HEK293T (cell line): Measurements from ENCODE around the gene TCEAL9.

Experiments
- ARNT ChIP-seq: fragments of 450-650 bp; IDR thresholded peaks from 2 replicates; pipeline ENCODE4 v1.6.1; 2017; ENCODE audit warnings: mild to moderate bottlenecking
- BHLHE40 ChIP-seq: fragments of 450-650 bp; IDR thresholded peaks from 2 replicates; pipeline ENCODE4 v1.6.1; 2016; ENCODE audit warnings: mild to moderate bottlenecking, moderate library complexity, borderline replicate concordance
- ELF4 ChIP-seq: fragments of 450-650 bp; IDR thresholded peaks from 2 replicates; pipeline ENCODE4 v1.6.1; 2017; ENCODE audit warnings: antibody characterized with exemption
- FOXK2 ChIP-seq: fragments of 450-650 bp; IDR thresholded peaks from 2 replicates; pipeline ENCODE4 v1.6.1; 2016; ENCODE audit warnings: mild to moderate bottlenecking
- FOXM1 ChIP-seq: fragments of 450-650 bp; IDR thresholded peaks from 2 replicates; pipeline ENCODE4 v1.6.1; 2017; ENCODE audit warnings: mild to moderate bottlenecking, borderline replicate concordance

GRCh38 chrX:103398421-103398864 is 42.1 kb downstream of the TCEAL9 start:
- no peak for TF ChIP-seq ELF4
- no peak for TF ChIP-seq FOXK2
- TF ChIP-seq BHLHE40 = no peak
- TF ChIP-seq FOXM1 = no peak
- no peak for TF ChIP-seq ARNT
